Mammary epithelial cell (primary cell): ENCODE data around the gene ADGRV1.

Experiments
- CTCF ChIP-seq, 2 donors: IDR thresholded peaks in 1 of 2; conservative IDR thresholded peaks in 1 of 2; 2 replicates each; pipeline ENCODE4 v1.5.1; 2011 to 2012; ENCODE audit warnings: inconsistent platforms in 2 of 2, low read length in 2 of 2, mild to moderate bottlenecking in 2 of 2, control low read depth in 1 of 2, low read depth in 1 of 2; ENCODE audit not compliant: insufficient read depth in 1 of 2; ENCODE audit errors: extremely low read depth in 1 of 2
- EZH2 ChIP-seq: IDR thresholded peaks from 2 replicates; pipeline ENCODE4 v1.6.1; 2012; ENCODE audit warnings: low read length, inconsistent platforms, borderline replicate concordance

DNA sequence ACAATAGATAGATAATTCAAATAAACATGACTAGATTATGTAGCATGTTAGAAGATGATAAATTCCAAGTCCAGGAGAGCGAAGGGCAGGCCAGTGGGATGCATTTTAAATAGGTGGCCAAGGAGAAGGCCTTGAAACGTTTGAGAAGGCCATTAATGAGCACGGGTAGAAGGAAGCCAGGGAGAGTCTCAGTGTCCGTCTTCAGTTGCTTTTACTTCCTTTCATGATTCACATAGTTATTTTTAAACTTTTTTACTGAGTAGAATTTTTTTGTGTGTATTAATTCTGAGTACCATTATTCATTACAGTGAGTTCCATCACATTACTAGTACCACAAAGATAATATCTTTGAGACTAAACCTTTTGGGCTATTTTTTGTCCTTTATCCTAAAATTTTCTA lies 565.3 kb downstream of the ADGRV1 start:
- TF ChIP-seq CTCF (conservative IDR thresholded peaks at IDR 0.05 in 1 of 2, IDR thresholded peaks at IDR 0.05 in 1 of 2; ENCODE audit: extremely low read depth in 1 of 2, insufficient read depth in 1 of 2, low read depth in 1 of 2, low read length in 2 of 2) (no peak), EZH2 (no peak)
